K562 (cell line): Measurements from ENCODE around the gene ADGRD1.

Source experiments
- NCOA6 ChIP-seq: fragments of 450-650 bp; IDR thresholded peaks from 2 replicates; pipeline ENCODE4 v1.6.1; 2017; ENCODE audit warnings: mild to moderate bottlenecking
- POLR2AphosphoS5 ChIP-seq: IDR thresholded peaks from 2 replicates; pipeline ENCODE4 v1.6.1; 2011; ENCODE audit warnings: mild to moderate bottlenecking, low read depth, low read length, moderate library complexity; ENCODE audit not compliant: control insufficient read depth, insufficient read depth
- TAF1 ChIP-seq: IDR thresholded peaks from 2 replicates; pipeline ENCODE4 v1.6.1; 2011; ENCODE audit warnings: mild to moderate bottlenecking, low read length, moderate library complexity; ENCODE audit not compliant: insufficient read depth, control insufficient read depth, severe bottlenecking; ENCODE audit errors: extremely low read depth

GRCh38 chr12:131102991-131103668, 149.4 kb downstream of the ADGRD1 start:
- no peak for TF ChIP-seq NCOA6
- no peak for TF ChIP-seq POLR2AphosphoS5
- no peak for TF ChIP-seq TAF1
